Kidney glomerular epithelial cell (primary cell): ENCODE data around the gene DHFR2.
A peak's percentile ranks its signal among the peaks of the same experiment; 100 is the strongest.
"Not testable (repeated sequence)": the region's sequence is repeated elsewhere in the genome, so short reads cannot be mapped to it uniquely, and the experiment has no call there.

ENCODE experiments used
- DNase-seq: peaks from one replicate; lab custom pipeline; 2025; lab: John Stamatoyannopoulos, UW

Gene DHFR2

DNA sequence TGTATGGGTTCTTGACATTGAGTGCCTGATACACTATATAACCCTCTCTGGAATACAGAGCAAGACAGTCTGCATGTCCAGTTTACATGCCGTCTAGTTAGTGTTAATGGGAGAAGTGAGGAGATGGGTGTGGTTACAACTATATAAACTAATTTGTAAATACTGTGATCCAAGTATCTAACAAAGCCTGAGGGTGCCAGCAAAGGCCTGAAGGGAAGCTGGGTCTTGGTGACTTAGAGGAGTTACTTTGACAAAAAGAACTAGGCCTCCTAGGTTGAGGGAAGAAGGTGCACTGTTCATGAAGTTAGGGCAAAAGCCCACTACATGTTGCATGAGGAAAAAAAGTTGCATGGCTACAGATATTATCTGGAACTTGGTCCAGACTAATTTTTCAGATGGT is 2.4 kb upstream of the DHFR2 start:
- no peak for DNase-seq

GRCh38 chr3:94064243-94064860 is 1.6 kb upstream of the DHFR2 start:
- no peak for DNase-seq

- no peak for DNase-seq
These were observed 892 bp upstream of the DHFR2 start for GRCh38 chr3:94063496-94064119.

DNA sequence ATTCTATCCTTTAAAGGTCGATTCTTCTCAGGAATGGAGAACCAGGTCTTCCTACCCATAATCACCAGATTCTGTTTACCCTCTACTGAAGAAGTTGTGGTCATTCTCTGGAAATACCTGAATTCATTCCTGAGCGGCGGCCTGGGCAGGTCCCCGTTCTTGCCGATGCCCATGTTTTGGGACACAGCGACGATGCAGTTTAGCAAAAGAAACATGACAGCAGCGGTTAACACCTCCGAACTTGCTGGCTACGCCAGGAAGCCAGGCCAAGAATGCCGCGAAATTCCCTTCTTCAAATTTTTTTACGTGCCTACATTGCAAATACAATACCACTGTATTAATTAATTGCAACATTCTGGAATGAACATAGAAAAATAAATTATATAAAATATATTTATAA is 1.4 kb downstream of the DHFR2 start:
- no peak for DNase-seq

DNA sequence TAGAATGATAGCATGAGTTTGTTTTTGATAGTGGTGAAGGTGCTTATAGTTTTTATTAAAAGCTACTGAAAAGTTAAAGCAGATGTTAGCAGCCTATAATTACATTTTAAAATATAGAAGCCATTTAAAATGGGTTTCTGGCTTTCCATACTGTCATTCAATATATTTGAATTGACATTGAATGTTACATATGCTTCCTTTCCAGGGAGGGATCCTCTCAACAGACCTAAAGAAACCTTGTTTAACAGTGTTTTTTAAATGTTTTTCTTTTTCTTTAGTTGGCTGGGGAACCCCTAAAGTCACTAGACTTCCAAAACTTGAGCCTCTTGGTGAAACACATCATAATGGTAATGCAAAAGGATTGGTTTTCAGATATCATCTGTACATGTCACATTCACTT is 12.2 kb downstream of the DHFR2 start:
- no peak for DNase-seq

DNA sequence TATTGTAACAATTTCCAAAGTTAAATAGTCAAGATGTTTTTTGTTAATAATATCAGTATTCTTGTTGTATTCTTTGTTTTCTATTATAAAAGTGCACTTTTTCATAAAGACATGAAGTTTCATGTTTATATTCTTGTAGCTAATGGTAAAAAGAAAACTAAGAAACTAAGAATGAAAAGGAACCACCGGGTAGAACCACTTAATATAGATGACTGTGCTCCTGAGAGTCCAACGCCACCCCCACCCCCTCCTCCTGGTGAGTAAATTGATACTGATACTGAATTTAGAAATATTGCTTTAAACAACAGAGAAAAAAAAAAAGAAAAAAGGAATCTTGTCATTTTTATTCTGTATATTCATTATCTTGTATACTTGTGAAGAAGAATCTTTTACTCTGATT is 13.4 kb downstream of the DHFR2 start:
- no peak for DNase-seq

DNA sequence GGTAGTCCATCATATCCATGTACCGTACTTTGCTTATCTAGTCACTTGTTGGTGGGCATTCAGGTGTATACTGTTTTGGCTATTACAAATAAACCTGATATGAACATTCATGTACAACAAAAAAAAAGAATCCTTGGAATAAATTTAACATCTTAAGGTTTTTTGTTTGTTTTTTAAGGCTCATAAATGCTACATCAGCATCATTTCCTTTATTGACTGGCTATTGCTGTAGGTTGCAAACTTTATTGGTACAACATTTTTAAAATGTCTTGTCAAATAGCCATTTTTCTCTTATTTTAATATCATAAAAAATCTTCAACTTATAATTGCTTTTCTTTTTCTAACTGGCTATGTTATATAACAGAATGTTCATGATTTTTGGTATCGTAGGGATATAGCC is 16.2 kb downstream of the DHFR2 start:
- DNase-seq = no peak

- DNase-seq = not testable (repeated sequence)
These were observed 18.4 kb downstream of the DHFR2 start for GRCh38 chr3:94044100-94044936.

DNA sequence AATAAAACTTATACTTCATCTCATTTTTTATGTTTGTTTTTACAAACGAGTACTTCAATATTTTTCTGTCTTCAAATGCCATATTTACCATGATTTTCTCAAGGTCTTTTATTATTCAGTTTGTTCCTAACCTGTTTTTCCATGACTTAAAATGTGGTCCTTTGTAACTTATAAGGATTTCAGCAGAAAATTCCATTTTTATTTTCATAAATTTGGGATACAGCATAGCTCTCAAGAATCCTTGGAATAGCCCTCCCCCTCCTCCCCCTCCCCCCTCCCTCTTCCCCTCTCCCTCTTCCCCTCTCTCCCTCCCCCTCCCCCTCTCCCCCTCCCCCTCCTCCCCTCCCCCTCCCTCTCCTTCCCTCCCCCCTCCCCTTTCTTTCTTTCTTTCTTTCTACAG is 19.4 kb downstream of the DHFR2 start:
- DNase-seq = no peak

DNA sequence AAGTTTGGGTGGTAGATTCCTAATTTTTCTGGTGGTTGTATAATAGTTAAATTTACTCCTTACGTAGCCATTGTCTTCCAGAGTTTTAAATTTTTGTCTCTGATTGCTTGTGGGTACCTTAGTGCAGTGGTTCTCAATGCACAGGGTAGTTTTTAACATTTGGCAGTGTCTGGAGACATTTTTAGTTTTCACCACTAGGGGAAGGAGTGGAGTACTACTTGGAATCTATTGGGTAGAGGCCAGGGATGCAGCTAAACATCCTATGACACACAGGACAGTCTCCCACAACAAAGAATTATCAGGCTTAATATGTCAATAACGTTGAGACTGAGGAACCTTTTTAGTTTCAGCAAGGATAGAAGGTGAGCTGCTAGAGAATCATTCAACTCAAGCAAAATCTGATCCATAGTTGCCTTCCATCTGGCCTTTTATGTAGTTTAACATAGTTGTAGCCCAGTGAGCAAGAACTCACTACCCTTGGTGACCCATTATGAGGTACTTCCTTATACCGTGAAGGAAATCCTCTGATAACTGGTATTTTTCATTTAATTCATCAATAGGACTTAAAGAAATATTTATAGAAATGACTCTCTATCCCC is 25.7 kb downstream of the DHFR2 start:
- peak; percentile 29 for DNase-seq

GRCh38 chr3:94028093-94028837 is 34.5 kb downstream of the DHFR2 start, which contains the start of gene STX19:
Gene STX19, minus strand, starts transcription at chr3:94028597. Its CDS starts 13,328 bp downstream, at chr3:94015269.
- no peak for DNase-seq

DNA sequence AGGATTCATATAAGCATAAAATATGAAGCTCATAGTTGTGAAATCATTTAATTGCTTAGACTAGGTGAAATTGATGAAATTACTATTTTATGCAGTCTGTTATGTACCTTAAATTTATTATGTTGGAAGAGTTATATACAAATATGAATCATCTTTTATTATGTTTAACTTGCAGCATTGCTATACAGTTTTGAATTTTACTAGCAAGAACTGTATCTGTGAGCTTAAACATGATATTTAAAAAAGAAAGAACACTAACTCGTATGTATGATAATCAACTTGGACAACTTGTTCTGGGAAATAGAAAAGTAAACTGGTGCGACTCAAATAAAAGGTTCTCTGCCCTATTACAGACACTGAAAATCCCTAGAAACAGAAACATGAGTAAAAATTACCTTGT is 36.1 kb downstream of the DHFR2 start:
- DNase-seq = no peak

- peak; percentile 59 for DNase-seq
These were observed 38.3 kb downstream of the DHFR2 start for GRCh38 chr3:94024385-94024784.

DNA sequence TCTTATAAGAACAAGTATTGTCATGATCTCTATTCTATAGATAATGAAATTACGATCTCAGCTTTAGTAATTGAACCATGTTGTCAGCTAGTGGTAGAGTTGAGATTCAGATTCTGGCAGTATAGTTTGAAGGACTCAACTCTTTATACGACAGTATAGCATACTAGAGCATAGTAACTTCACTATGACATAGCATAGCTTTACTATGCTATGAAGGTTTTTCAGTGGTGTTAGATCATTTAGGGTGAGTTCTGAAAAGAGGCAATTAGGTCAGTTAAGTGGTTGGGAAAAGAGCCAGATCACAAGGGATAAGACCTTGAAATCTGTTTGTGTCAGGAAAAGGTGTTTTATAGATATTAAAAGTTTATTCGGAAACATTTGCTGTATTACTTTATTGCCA is 42.4 kb downstream of the DHFR2 start:
- DNase-seq = no peak

DNA sequence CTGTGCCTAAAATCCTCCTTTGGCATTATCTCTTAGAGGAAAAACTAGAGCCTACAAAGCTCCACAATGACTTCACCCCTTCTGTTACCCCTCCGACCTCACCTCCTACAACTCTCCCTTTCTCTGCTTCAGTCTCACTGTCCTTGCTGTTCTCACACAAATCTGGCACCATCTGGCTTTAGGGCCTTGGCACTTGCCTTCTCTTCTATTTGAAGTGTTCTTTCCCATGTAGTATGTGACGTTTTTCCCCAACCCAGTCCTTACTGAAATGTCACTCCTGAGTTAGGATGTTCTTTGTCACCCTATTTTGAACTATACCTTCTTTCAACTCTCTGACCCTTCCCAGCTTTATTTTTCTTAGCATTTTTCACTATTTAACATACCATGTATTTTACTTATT is 43.1 kb downstream of the DHFR2 start:
- DNase-seq = no peak

DNA sequence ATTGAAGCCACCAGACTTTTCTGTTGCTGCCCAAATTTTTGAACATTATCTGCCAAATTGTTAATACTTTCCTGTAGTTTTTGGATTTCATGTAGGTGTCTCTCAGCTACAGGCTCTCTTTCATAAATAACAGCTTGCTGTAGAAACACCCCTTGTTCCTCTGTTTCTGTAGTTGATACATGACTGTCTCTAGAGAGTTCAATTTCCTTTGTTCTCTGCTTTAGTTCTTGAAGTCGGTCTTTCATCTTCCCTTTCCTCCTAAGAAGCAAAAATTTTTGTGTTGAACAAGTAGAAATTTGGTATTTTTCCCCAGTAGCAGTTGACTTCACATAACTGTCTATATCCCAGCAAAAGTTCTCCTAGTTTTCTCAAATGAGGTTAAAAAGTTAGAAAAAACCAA is 47.7 kb downstream of the DHFR2 start:
- no peak for DNase-seq

DNA sequence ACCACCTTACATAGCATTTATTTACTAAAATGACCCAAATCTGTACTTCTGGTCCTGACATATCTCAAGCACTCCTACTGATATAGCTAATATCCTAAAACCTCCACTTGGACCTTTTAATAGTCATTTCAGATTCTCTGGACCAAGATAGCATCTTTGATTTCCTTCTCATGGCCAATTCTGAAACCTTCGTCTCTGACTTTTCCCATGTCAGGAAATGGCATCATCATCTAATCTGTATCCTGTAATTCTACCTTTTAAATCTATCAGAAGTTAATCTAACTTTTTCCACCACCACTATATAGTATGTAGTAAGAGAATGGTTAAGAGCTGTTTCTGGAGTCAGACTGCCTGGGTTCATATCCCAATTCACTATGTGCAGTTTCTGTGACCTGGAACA is 50.5 kb downstream of the DHFR2 start:
- DNase-seq = no peak

DNA sequence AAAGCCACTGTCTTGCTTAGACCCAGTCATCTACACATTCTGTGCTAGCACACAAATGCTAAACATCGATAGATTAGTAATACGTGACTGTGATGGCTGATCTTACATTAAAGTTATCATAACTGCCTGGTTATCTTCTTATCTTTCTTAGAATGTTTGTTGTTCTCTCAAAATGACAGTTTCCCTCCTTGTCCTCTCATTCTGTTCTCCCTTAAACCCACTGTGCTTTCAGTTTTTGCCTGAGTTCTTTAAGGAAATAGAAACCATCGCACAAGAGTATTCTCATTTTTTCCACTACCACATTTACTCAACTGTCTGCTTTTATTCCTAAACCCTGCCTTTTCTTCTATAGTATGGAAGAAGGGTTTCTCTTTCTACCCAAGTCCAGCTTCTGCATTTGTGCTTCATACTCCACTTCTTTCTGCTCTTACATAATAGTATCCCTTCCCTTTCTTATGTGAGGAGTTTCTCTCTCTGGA is 51.4 kb downstream of the DHFR2 start:
- DNase-seq = no peak

GRCh38 chr3:94009608-94010007 is 53.1 kb downstream of the DHFR2 start:
- no peak for DNase-seq

DNA sequence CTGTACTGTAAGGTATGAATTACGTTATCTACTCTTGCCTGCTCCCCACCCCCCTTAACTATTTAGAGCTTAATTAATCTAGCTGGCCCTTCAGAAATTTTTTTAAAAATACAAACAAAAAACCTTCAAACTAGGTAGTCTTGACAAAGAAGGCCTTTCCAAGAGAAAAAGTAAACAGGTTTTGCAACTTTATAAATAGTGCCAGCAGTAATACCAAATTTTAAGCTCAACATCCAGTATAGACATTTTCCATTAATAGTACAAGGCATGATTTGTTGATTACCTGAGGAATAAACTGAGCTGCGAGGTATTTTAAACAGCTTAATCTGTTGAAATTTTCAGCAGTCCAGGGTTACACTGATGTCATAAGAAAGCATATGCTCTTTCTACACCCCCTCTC is 54.5 kb downstream of the DHFR2 start:
- DNase-seq = no peak
